DMS153 treated with DMSO at 0.1 percent for 48 hours (cell line): Measurements from ENCODE around the gene MDN1.
"Not testable (repeated sequence)": the region's sequence is repeated elsewhere in the genome, so short reads cannot be mapped to it uniquely, and the experiment has no call there.

Experiments
- DNase-seq: peaks from one replicate; lab custom pipeline; 2025; ENCODE audit not compliant: unreplicated experiment; lab: John Stamatoyannopoulos, UW

MDN1 gene

GRCh38 chr6:89819336-89820130, at the start of gene MDN1:
Gene MDN1 (minus strand): TSS chr6:89819794. CDS start chr6:89819607, 187 bp downstream.
- DNase-seq = peak; percentile 96

- DNase-seq = no peak
Observed at GRCh38 chr6:89866024-89866678, 46.6 kb upstream of the MDN1 start.

GRCh38 chr6:89862698-89863097, 43.1 kb upstream of the MDN1 start:
- no peak for DNase-seq

GRCh38 chr6:89862273-89862672, 42.7 kb upstream of the MDN1 start:
- DNase-seq = no peak

- DNase-seq = no peak
Observed at GRCh38 chr6:89859744-89860143, 40.1 kb upstream of the MDN1 start.

GRCh38 chr6:89858041-89858440, 38.4 kb upstream of the MDN1 start:
- no peak for DNase-seq

GRCh38 chr6:89853068-89853467, 33.5 kb upstream of the MDN1 start:
- no peak for DNase-seq

- DNase-seq = not testable (repeated sequence)
Observed at GRCh38 chr6:89847513-89847912, 27.9 kb upstream of the MDN1 start.

- no peak for DNase-seq
Observed at GRCh38 chr6:89843070-89843469, 23.5 kb upstream of the MDN1 start.

GRCh38 chr6:89842228-89842627, 22.6 kb upstream of the MDN1 start:
- no peak for DNase-seq

- DNase-seq = no peak
Observed at GRCh38 chr6:89840538-89840937, 20.9 kb upstream of the MDN1 start.

GRCh38 chr6:89836639-89837222, 17.1 kb upstream of the MDN1 start:
- no peak for DNase-seq

GRCh38 chr6:89834884-89835792, 15.5 kb upstream of the MDN1 start:
- DNase-seq = no peak

- no peak for DNase-seq
Observed at GRCh38 chr6:89830170-89830809, 10.7 kb upstream of the MDN1 start.

GRCh38 chr6:89829472-89830169, 10.0 kb upstream of the MDN1 start, which contains the start of gene CASP8AP2:
Gene CASP8AP2 (plus strand): TSS chr6:89829880.
- DNase-seq = peak; percentile 100

- DNase-seq = peak; percentile 87
Observed at GRCh38 chr6:89828988-89829471, 9.4 kb upstream of the MDN1 start.

GRCh38 chr6:89828475-89828987, 8.9 kb upstream of the MDN1 start:
- not testable (repeated sequence) for DNase-seq

- no peak for DNase-seq
Observed at GRCh38 chr6:89826029-89826528, 6.5 kb upstream of the MDN1 start.

GRCh38 chr6:89818977-89819335, 638 bp downstream of the MDN1 start:
- no peak for DNase-seq
